Right forelimb (tissue), 1 donor: ENCODE measurements around the gene TMPO.
"Not testable (repeated sequence)": the region's sequence is repeated elsewhere in the genome, so short reads cannot be mapped to it uniquely, and the experiment has no call there.

Source experiments
- DNase-seq: peaks from one replicate; pipeline ENCODE4 v3.0.0-alpha.2; 2018

The TMPO gene

DNA sequence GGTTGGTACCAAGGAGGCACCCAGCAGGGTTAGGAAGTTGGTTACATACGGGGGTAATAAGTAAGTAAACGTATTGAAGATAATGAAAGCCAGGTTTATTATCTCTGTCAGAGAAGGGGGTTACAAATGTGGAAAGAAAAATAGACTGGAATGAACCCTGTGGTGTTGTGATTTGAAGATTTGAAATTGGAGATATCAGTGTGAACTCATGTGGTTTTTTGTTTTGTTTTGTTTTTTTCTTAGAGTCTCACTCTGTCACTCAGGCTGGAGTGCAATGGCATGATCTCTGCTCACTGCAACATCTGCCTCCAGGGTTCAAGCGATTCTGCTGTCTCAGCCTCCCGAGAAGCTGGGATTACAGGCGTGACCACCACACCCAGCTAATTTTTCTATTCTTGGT lies 64.0 kb downstream of the TMPO start:
- no peak for DNase-seq

GRCh38 chr12:98579835-98580234 lies 64.4 kb downstream of the TMPO start:
- DNase-seq: no peak

- DNase-seq: no peak
Measured at GRCh38 chr12:98580695-98581094, 65.3 kb downstream of the TMPO start.

DNA sequence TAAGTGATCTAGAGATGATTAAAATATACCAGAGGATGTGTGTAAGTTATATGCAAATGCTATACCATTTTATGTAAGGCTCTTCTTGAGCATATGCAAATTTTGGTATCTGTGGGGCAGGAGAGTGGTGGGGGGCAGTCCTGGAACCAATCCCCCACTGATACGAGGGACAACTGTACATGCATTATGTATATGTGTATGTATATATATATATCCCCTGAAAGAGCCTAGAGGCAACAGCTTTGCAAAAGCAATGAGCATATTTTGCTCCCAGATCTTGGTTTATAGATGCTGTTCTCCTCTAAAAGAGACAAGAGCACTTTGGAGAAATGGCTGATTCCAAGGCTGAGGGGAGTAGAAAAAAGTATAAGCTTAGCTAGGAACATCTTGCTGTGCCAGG lies 65.7 kb downstream of the TMPO start:
- DNase-seq: no peak

GRCh38 chr12:98582093-98582492 lies 66.7 kb downstream of the TMPO start:
- no peak for DNase-seq

GRCh38 chr12:98587084-98587483 lies 71.7 kb downstream of the TMPO start:
- DNase-seq: no peak

GRCh38 chr12:98591209-98591608 lies 75.8 kb downstream of the TMPO start:
- DNase-seq: no peak

- no peak for DNase-seq
Measured at GRCh38 chr12:98592825-98593322, 77.5 kb downstream of the TMPO start.

DNA sequence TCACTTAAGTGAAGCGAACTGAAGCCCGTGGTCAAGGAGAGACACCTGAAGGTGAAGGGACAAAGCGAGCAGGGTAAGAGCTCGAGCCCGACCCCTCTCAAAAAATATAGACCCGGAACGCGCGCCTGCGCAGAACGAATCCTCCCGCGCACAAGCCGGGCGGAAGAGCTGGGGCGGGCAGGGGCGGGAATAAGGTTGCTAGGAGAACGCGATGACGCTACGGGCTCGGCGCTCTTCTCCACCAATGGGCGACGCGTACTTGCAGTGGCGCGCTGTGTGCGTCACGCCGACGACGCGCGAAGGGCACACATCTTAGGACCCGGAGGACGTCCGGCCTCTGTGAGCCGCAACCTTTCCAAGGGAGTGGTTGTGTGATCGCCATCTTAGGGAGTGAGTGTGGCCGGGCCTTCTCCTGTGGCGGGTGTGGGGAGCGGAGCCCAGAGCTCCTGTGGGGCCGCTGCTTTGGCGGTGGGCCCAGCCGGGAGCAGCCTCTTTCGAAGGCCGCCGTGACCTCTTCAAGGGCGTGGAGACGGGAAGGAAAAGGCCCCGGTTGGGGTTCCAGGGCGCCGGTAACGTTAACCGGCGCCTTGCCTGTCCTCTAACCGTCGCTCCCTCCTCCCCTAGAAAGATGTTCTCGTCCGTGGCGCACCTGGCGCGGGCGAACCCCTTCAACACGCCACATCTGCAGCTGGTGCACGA lies 78.1 kb downstream of the TMPO start, which contains the start of gene SLC25A3:
Gene SLC25A3 (plus strand): TSS at position 336 of the 699 bp plus-strand sequence. CDS start 293 bp downstream, at position 629.
- peak; percentile 98 for DNase-seq

DNA sequence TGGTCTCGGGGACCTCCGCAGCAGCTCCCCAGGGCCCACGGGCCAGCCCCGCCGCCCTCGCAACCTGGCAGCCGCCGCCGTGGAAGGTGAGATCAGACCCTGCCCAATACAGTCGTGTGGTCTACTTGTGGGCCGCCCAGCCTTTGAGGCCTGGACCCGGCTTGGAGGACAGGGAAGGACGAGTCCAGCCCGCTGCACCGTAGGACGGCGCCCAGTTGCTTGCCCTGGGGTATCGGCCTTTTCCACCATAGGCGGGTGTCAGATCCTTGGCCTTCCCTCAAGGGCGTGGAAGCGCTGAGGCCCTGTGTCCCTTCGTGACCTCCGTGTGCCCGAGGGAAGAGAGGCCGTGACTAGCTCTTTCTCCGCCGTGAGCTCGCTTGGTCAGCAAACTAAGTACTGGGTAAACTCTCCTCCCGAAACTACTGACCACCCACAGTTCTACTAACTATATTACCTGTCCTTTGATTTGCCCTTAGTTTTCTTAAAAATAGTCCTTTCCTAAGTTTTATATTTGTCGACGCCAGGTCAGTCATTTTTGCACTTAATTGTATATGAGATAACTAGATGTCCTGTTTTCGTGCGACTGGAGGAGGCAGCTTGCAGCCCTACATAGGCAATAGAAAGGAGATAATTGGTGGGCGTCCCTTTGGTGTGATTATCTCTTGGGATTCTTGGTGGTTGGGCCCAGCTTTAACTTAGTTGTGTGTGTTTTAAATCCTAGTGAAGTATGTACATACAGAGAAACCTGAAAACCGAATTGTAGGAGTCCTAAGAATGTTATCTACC lies 78.9 kb downstream of the TMPO start:
- no peak for DNase-seq

GRCh38 chr12:98595243-98595988 lies 80.0 kb downstream of the TMPO start:
- DNase-seq: no peak

DNA sequence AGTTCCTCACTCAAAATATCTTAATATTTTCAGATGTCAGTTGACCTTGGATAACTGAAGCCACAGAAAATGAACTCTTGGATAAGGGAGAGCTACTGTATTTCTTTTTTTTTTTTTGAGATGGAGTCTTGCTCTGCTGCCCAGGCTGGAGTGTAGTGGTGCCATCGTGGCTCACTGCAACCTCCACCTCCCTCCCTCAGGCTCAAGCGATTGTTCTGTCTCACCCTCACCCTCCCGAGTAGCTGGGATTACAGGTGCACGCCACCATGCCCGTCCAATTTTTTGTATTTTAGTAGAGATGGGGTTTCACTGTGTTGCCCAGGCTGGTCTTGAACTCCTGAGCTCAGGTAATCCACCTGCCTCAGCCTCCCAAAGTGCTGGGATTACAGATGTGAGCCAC lies 81.9 kb downstream of the TMPO start:
- DNase-seq: not testable (repeated sequence)
